HG02943 (cell line): ENCODE results near the gene DCTN2.

ENCODE experiments used
- ATAC-seq: cut with Tn5 transposase; IDR thresholded peaks from one replicate; pipeline ENCODE4 v1.9.1; 2021; ENCODE audit warnings: mild to moderate bottlenecking, low read depth, moderate library complexity; ENCODE audit not compliant: unreplicated experiment

The DCTN2 gene

DNA sequence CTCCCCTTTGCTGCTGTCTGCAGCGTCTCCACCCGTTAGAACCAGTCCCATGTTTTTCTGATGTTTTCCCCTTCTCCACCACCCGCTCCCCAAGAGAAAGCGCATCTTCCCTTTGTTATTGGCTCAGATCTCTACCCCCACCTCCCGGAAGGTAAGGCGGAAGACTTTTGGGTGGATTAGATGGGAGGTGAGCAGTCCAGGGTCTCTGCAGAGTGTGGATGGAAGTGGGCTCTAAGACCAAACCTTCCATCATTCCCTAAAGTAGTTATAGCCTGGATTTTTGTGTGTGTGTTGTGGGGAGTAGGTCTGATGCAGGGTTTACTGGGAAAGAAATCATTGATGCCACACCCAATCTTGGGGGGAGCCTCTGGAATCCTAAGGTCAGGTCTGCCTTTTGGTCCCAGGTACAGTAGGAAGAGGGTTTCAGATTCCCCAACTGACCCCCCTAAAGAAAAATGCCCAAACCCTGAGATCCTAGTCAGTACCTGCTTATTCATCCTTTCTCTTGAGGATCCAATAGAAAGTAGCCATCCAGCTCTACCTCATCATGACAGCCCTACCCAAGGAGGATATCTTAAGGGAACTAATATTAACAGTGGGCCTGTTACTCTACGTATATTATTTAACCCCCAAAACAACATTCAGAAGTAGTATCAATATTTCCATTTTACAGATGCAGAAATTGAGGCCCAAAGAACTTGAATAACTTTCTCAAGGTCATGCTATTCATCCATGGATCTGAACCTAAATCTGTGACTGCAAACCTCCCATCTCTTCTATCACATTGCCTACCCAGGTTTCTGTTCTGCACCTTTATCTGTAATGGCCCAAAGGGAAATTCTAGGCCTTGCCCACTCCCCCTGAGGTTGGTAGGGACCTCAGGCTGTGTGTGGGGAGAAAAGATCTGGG is 3.9 kb upstream of the DCTN2 start:
- ATAC-seq: no peak

DNA sequence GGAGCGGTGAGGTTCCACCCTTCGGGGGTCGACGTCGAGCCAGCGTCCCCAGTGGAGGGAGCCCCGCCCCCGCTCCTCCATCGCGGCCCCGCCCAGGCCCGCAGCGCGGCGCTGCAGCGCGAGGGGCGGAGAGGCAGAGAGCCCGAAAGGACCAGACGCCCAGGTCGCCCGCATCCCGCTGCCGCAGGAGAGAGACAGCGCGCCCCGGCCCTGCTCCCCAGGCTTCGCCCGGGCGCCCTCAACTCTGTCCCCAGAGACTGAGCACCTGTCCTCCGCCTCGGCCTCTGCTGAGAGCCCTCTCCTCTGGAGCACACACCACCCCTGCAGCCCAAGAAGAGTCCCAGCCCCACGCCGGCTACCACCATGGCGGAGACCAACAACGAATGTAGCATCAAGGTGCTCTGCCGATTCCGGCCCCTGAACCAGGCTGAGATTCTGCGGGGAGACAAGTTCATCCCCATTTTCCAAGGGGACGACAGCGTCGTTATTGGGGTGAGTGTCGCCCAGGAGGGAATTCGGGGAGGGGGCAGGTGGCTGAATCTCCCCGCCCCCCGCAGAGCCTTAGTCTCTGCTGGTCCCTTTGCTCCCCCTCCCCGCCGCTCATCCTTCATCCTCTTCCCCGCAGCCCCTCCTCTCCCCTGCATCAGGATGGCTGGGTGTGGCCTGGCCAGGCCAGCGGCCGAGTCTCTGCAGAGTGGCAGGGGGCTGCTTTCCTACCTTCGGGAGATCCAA is 3.1 kb upstream of the DCTN2 start, which contains the start of gene KIF5A:
KIF5A (plus strand) TSS at position 136 of the 732 bp plus-strand sequence; CDS start at position 364, 228 bp downstream.
- ATAC-seq: no peak

GRCh38 chr12:57549203-57549908 is 2.4 kb upstream of the DCTN2 start:
- ATAC-seq: no peak

- ATAC-seq: no peak
Observed at GRCh38 chr12:57548488-57548887, 1.5 kb upstream of the DCTN2 start.

DNA sequence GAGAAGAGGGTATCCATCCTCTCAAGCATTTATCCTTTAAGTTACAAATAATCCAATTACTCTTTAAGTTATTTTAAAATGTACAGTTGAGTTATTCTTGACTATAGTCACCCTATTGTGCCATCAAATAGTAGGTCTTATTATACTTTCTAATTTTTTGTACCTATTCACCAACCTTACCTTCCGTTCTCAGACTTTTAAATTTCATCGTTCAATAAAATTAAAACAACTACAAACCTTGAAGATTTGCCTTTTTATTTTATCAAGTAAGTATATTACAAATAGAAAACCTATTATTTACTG is 972 bp upstream of the DCTN2 start:
- no peak for ATAC-seq

- no peak for ATAC-seq
Observed at GRCh38 chr12:57547288-57548012, 458 bp upstream of the DCTN2 start.

DNA sequence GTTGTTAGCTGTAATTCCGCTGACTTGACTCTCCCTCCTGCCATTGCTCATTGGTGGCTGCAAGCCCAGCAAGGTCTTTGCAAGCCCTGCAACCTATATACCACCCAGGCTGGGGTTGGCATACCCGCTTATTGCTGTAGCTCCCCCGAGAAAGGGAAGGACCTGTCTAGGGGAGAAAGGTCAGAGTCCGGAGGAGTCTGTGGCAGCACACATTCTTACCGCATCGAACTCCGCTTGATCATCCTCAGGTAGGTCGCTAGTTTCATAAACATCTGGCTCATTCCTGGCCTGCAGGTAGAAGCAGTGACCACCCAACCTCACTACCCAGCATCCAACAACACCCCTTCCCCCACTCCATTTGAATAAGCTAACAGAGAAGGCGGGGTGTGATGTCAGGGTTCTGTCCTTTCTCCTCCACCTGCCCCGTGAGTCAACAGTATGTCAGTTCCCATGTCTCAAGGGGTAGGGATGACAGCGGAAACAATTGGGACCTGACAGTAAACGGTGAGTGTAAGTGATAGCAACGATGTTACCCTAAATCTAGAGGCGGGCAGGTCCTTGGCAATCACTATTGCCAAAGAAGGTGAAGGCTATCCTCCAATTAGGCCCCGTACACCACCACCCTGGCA is 1.1 kb downstream of the DCTN2 start:
- no peak for ATAC-seq

DNA sequence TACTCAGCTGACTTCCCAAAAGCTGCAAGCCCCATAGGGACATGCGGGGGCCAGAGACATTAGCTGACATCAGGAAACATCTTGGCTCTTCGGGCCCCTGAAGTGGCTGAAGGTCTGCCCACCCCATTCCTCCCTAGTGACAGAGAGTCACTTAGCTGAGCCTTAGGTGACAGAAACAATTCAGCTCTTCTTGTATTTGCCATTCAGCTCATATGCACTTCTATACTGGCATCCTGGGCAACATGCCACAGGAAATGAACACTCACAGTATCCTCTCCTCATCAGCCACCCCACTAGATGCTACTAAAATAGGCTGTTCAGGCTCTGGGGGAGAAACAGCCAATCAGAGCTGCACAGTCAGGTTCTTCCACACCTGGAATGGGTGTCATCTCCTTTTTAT is 3.4 kb downstream of the DCTN2 start:
- ATAC-seq: no peak

- no peak for ATAC-seq
Observed at GRCh38 chr12:57541717-57542116, 5.3 kb downstream of the DCTN2 start.

- ATAC-seq: no peak
Observed at GRCh38 chr12:57541001-57541400, 6.0 kb downstream of the DCTN2 start.

DNA sequence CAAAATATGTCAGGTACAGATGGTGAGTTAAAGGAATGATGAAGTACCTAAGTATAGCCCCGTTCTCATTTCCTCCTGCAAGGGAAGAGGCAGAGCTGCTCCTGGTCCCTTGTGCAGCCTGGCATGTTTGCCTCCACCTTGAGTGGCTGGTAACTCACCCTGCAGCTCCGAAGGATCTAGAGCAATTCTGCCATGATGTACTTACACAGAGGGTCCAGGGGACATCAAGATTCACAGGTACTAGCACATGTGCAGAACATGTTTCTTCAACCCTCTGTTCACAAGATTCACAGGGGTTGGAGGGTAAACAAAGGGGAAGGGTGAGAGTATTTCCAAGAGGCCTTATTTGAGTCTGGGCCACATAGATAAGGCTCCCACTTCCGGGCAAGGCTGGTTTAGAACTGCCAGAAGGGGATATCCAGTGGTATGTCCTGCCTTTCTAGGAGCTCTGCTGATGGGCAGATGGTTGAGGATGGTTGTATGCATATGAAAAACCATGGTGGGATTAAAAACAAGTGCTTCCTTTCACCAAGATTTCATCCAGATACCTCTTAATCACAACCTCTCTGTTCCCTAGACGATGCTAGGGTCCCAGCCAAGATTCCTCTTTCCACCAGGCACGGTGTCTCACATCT is 7.7 kb downstream of the DCTN2 start:
- no peak for ATAC-seq

DNA sequence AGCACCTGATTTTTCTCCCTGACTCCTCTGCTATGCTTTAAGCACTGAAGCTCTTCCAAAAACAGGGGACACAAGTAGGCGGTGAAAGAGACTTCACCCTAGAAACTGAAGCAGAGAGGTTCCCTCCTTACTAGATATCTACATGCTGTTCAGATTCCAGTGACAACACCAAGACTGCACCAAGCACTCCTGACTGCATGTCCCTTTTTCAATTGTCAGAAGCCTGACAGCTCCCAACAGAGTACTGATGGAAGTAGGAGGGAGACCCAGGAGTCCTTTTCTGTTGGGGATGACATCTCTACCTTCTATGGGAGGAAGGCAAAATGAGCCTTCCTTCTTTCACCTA is 10.4 kb downstream of the DCTN2 start:
- no peak for ATAC-seq

GRCh38 chr12:57535764-57536596 is 11.0 kb downstream of the DCTN2 start:
- no peak for ATAC-seq

GRCh38 chr12:57534991-57535543 is 11.9 kb downstream of the DCTN2 start:
- no peak for ATAC-seq

DNA sequence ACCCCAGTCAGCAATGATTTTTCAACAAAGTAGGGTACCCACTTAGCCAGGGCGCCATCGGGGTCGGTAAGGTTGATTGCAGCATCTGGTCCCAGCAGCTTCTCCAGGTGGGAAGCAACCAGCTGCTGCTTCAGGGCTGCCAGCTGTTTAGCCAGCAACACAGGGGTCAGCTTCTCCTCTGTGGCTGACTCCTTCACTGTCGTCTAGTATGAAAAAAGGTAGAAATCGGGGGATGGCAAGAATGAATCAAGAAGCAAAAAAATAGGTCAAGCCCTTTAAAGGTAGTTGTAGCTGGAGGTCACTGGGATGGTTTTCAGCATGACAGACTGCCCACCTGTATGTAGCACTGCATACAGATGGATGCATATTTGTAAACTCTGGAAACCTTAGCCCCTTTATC is 12.7 kb downstream of the DCTN2 start:
- ATAC-seq: no peak

DNA sequence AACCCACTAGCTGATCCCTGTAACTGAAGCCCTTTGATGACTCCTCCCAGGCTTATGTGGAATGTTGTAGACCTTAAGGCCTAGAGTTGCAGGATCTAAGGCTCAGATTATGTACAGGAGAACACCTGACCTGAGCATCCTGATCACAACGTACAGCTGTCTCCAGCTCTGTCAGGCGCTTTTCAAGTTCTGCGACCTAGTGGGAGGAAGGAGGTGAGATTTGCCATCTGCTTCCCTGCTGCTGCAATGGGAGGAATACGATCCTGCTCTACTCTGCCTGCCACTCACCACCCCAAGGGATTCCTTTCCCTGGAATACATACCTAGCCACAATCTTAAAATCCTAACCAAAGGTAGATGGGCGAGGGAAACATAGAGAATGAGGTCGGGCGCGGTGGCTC is 13.9 kb downstream of the DCTN2 start:
- no peak for ATAC-seq

DNA sequence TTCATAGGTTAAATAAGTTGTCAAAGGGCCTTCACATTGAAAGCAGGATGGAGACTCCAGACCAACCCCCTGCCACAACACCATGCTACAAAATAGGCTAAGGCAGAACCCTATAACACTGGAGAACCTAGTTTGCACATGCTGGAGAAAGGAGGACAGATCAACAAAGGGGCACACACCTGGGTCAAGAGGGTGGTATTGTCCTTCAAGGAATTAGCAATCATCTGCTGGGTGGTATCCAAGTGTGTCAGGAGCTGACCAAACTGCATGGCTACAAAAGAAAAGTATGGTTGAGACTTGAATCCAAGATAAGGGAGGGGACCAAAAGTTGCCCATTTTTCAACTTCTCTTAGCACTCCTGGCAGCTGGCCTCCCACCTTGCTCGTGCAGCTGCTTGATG is 15.2 kb downstream of the DCTN2 start:
- ATAC-seq: no peak

DNA sequence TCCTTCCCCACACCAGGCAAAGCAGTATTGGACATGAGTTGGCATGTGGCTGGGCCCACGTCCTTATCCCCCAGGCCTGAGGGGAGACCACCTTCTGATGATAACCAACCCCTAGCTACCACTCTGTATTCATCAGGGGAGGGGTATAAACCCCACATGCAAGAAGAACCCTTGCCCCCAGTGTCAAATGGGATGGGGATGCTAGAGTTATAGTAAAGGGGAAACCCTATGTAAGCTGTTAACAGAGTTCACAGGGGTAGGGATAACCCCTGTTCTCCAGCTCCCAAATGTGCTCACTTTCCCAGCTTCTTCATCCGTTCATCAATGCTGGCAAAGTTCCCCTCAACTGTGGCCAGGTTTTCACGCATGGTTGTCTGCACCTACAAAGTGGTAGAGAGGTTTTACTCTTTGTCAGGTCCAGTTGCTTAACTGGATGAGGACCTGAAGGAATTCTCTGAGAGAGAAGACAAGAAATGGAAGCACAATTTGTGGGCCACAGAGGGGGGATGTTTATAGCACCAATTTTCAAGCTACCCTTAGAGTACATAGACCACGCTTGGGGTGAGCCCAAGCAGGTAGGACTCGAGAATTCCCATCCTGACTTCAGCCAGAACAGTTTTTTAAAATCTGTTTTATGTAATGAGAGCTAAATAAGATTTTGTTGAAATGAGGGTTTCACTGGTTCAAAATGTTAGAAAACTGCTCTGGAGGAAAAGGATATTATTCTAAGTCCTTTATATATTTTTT is 16.4 kb downstream of the DCTN2 start:
- no peak for ATAC-seq
